OCI-LY1 (cell line): ENCODE data around the gene DMGDH.

ENCODE experiments used
- H2AFZ ChIP-seq: fragments of 200-600 bp; sonication (generic), shearing (Covaris generic); 2 replicates; pipeline ENCODE4 v1.6.0; 2014; ENCODE audit warnings: antibody characterized with exemption, mild to moderate bottlenecking, low read length
- H3F3A ChIP-seq: fragments of 200-600 bp; sonication (generic), shearing (Covaris generic); 2 replicates; pipeline ENCODE4 v1.6.0; 2014; ENCODE audit warnings: mild to moderate bottlenecking, antibody characterized with exemption, low read length, moderate library complexity; ENCODE audit not compliant: insufficient read depth
- H3K27ac ChIP-seq: fragments of 200-600 bp; sonication (generic); 2 replicates; pipeline ENCODE4 v1.5.1; 2014; ENCODE audit warnings: low read length, mixed run types, mild to moderate bottlenecking, low read depth; ENCODE audit not compliant: poor library complexity, severe bottlenecking
- H3K27me3 ChIP-seq: fragments of 200-600 bp; sonication (generic); 2 replicates; pipeline ENCODE4 v1.6.0; 2014; ENCODE audit warnings: antibody characterized with exemption, mild to moderate bottlenecking, low read length, moderate library complexity; ENCODE audit not compliant: insufficient read depth
- H3K36me3 ChIP-seq: fragments of 200-600 bp; sonication (generic); 2 replicates; pipeline ENCODE4 v1.6.1; 2014; ENCODE audit warnings: mild to moderate bottlenecking, antibody characterized with exemption, low read length, moderate library complexity, mixed read lengths; ENCODE audit not compliant: insufficient read depth
- H3K4me1 ChIP-seq: fragments of 200-600 bp; sonication (generic); 2 replicates; pipeline ENCODE4 v1.5.1; 2014; ENCODE audit warnings: mild to moderate bottlenecking, low read length, moderate library complexity; ENCODE audit not compliant: insufficient read depth, severe bottlenecking
- H3K4me2 ChIP-seq: fragments of 200-600 bp; sonication (generic), shearing (Covaris generic); 2 replicates; pipeline ENCODE4 v1.6.1; 2014; ENCODE audit warnings: low read length
- H3K4me3 ChIP-seq: fragments of 200-600 bp; sonication (generic); 2 replicates; pipeline ENCODE4 v1.5.1; 2014; ENCODE audit warnings: low read length, low read depth, mild to moderate bottlenecking, mixed read lengths; ENCODE audit not compliant: poor library complexity, severe bottlenecking
- H3K79me2 ChIP-seq: fragments of 200-600 bp; shearing (Covaris generic); 2 replicates; pipeline ENCODE4 v1.6.1; 2016; ENCODE audit warnings: mixed run types, low read length, mixed read lengths; ENCODE audit not compliant: insufficient read depth
- H3K9ac ChIP-seq: fragments of 200-600 bp; sonication (generic), shearing (Covaris generic); 2 replicates; pipeline ENCODE4 v1.6.1; 2014; ENCODE audit warnings: mild to moderate bottlenecking, low read length, mixed read lengths
- H3K9me2 ChIP-seq: fragments of 200-600 bp; sonication (generic), shearing (Covaris generic); 2 replicates; pipeline ENCODE4 v1.6.1; 2014; ENCODE audit warnings: low read depth, mild to moderate bottlenecking, low read length, mixed read lengths
- H3K9me3 ChIP-seq: fragments of 200-600 bp; shearing (Covaris generic); 2 replicates; pipeline ENCODE4 v1.6.1; 2014; ENCODE audit warnings: low read length, mixed read lengths
- H4K20me1 ChIP-seq: fragments of 200-600 bp; sonication (generic), shearing (Covaris generic); 2 replicates; pipeline ENCODE4 v1.6.0; 2016; ENCODE audit warnings: mild to moderate bottlenecking, low read length; ENCODE audit not compliant: insufficient read depth
- EZH2 ChIP-seq: fragments of 200-600 bp; sonication (generic), shearing (Covaris generic); IDR thresholded peaks from 2 replicates; pipeline ENCODE4 v1.8.0; 2017; ENCODE audit warnings: borderline replicate concordance, mixed run types, mild to moderate bottlenecking, antibody characterized with exemption, low read length, moderate library complexity, mixed read lengths
- TF ChIP-seq, protein P1 (sequence below): fragments of 200-600 bp; sonication (generic), shearing (Covaris generic); IDR thresholded peaks from 2 replicates; pipeline ENCODE4 v1.5.1; 2017; ENCODE audit warnings: mild to moderate bottlenecking, antibody characterized with exemption, low read length, moderate library complexity, mixed read lengths

DMGDH gene

DNA sequence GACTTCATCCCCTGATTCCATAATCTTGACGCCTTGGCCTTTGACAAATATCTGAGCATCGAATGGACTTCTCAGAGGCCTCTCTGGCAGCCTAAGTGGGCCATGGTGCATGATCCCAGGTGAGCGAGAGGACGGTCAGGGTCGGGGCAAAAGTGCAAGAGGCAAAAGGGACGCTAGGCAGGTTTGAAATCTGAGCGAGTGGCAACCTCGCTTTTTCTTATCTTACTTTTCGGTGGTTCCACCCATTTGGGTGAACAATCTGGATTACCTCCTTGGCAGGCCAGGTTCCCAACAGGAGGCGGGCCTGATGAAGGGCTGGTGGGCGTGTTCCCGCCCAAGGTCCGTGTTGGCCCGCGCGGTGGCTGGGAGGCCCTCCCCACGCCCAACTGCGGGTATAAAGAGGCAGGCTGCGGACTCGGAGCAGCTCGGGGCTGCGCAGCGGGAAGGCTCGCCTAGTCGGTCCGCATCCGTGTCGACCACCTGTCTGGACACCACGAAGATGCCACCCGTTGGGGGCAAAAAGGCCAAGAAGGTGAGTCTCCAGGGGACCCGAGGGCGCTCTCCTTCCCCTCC is 42.0 kb upstream of the DMGDH start, which contains the start of gene BHMT:
TSS of gene BHMT (plus strand) at position 423 of the 573 bp plus-strand sequence. CDS start at position 500, 77 bp downstream.
- Histone ChIP-seq H3K4me1 (no peaks in the 10 kb centered on the region), H3K9me2 (no peaks in the 10 kb centered on the region), H3K9ac (no peak within 1 kb of the TSS), H3F3A (no peaks in the 10 kb centered on the region), H3K36me3 (no peaks in the 10 kb centered on the region), H3K4me2 (no peak within 1 kb of the TSS), H3K27ac (no peak within 1 kb of the TSS), H3K27me3 (no peaks in the 10 kb centered on the region; the same call in 1 of the 2 replicates), H3K9me3 (no peaks in the 10 kb centered on the region), H2AFZ (no peak within 1 kb of the TSS), H4K20me1 (no peaks in the 10 kb centered on the region), H3K79me2 (no peaks in the 10 kb centered on the region), H3K4me3 (no peak within 1 kb of the TSS)
- no peak for TF ChIP-seq EZH2
- TF ChIP-seq, protein P1, sequence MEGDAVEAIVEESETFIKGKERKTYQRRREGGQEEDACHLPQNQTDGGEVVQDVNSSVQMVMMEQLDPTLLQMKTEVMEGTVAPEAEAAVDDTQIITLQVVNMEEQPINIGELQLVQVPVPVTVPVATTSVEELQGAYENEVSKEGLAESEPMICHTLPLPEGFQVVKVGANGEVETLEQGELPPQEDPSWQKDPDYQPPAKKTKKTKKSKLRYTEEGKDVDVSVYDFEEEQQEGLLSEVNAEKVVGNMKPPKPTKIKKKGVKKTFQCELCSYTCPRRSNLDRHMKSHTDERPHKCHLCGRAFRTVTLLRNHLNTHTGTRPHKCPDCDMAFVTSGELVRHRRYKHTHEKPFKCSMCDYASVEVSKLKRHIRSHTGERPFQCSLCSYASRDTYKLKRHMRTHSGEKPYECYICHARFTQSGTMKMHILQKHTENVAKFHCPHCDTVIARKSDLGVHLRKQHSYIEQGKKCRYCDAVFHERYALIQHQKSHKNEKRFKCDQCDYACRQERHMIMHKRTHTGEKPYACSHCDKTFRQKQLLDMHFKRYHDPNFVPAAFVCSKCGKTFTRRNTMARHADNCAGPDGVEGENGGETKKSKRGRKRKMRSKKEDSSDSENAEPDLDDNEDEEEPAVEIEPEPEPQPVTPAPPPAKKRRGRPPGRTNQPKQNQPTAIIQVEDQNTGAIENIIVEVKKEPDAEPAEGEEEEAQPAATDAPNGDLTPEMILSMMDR = no peak

DNA sequence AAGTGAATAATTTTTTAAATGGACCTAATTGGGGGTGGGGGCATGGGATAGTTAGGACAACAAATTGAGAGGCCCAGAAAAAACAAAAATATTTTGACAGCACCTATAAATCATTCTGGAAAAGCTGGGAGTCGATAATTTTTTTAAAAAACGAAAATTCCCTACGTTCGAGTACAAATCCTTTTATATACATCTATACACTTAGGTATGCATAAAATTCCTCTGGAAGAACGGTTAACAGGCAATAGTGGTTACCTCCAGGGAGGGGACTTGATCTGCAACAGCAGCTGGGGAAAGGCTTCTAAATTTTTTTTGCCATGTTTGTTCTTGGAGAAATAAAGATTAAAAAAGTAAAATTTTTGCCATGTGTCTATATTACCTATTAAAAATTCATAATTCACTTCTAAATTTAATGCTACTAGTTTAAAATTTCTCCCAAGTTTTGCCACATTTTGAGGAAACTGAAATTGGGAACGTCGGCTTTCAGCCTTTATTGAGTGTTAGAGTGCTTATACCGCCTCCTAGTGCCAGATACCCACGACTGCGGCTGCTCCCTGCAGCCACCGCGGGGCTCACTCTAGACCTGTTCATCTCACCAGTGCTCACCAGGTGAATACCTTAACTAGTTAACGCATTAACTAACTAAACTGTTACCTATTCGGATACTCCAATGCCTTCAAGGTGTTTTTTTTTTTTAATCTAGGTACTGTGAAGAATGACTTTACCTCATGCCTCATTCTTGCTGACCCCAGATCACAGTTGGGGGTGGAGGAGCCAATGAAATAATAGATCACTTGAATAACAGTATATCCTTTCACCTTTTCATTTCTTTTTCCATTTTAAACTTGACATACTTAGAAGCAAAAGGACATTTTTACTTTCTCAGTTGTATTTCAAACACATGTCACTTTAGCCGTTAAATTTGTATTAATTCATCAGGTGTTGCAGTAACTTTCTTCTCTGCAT is 40.3 kb upstream of the DMGDH start:
- Histone ChIP-seq H3K9me3 (no peaks in the 10 kb centered on the region), H3K27me3 (no peaks in the 10 kb centered on the region; the same call in 1 of the 2 replicates), H3K79me2 (no peaks in the 10 kb centered on the region), H3K36me3 (no peaks in the 10 kb centered on the region), H2AFZ (no peak overlapping the region), H3K9ac (no peak overlapping the region), H3K9me2 (no peaks in the 10 kb centered on the region), H3K4me1 (no peaks in the 10 kb centered on the region), H3K4me2 (no peak overlapping the region), H3F3A (no peaks in the 10 kb centered on the region), H3K27ac (no peak overlapping the region), H3K4me3 (no peak overlapping the region), H4K20me1 (no peaks in the 10 kb centered on the region)
- TF ChIP-seq, protein P1 = peak; percentile 62
- no peak for TF ChIP-seq EZH2

DNA sequence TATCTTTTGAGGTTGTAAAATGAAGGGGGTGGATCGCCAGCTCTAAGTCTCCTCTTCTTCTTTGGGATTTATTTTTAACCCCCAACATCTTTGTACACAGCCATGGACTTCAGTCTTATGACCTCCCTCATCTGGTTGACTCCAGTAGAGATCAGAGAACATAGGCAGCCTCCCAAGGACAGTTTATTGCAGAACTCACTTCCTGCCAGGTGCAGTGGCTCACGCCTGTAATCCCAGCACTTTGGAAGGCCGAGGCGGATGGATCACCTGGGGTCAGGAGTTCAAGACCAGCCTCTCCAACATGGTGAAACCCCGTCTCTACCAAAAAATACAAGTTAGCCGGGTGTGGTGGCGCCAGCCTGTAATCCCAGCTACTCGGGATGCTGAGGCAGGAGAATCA is 39.3 kb upstream of the DMGDH start:
- H3K4me2 ChIP-seq = no peak overlapping the region
- no peak overlapping the region for H3K27ac ChIP-seq

More for the DNA sequence above, 39.3 kb upstream of the DMGDH start:
- no peak for TF ChIP-seq EZH2
- TF ChIP-seq, protein P1 = no peak
- Histone ChIP-seq H3K36me3 (no peaks in the 10 kb centered on the region), H3K9me2 (no peaks in the 10 kb centered on the region), H3K4me3 (no peak overlapping the region), H4K20me1 (no peaks in the 10 kb centered on the region), H3K9ac (no peak overlapping the region), H3K27me3 (no peaks in the 10 kb centered on the region; the same call in 1 of the 2 replicates), H3K9me3 (no peaks in the 10 kb centered on the region), H2AFZ (no peak overlapping the region), H3K79me2 (no peaks in the 10 kb centered on the region), H3F3A (no peaks in the 10 kb centered on the region), H3K4me1 (no peaks in the 10 kb centered on the region)
